HCT116 (cell line): ENCODE results near the gene TMEM54. TPM values are rescaled to one million over a fixed set of nuclear protein-coding genes. Genes with fewer than 3 reads are reported as not detected.

Experiments used
- ATAC-seq: fragments of 200-7000 bp; cut with Tn5 transposase; 2 replicates; pipeline ENCODE4 v1.9.1; 2020; ENCODE audit warnings: mild to moderate bottlenecking, moderate library complexity
- BruUV-seq: library from RNA; stranded (reverse); fragments of 400-500 nt; replicated peaks from 2 replicates; lab custom pipeline; 2021; lab: Mats Ljungman, UMichigan
- CTCF ChIA-PET: fragments of 300-600 bp; sonication (Branson Sonifier 250); formaldehyde crosslinking; loops from one replicate; lab custom pipeline; 2021; ENCODE audit warnings: antibody characterized with exemption; lab: Charles Lee
- POLR2A ChIA-PET: fragments of 300-600, 350-600 bp; sonication (Branson Sonifier 250); formaldehyde crosslinking; loops from one replicate; lab custom pipeline; 2021; ENCODE audit warnings: antibody characterized with exemption; lab: Charles Lee
- RAD21 ChIA-PET, 2 experiments: fragments of 300-600 bp; sonication (Branson Sonifier 250); formaldehyde crosslinking; loops; one replicate each; lab custom pipeline; 2023; ENCODE audit warnings: low total read pairs in 2 of 2; ENCODE audit not compliant: uncharacterized antibody in 2 of 2, unreplicated experiment in 2 of 2, low non-redundant PET in 1 of 2; lab: Charles Lee
- DNase-seq: peaks from one replicate; pipeline ENCODE4 v3.0.0-alpha.2; 2010; ENCODE audit warnings: low read depth, low spot score
- H2AFZ ChIP-seq: fragments of 200-600 bp; shearing (Covaris generic), sonication (generic); 2 replicates; pipeline ENCODE4 v1.6.1; 2017; ENCODE audit warnings: low read depth, mixed run types, mixed read lengths, antibody characterized with exemption, low read length; ENCODE audit not compliant: poor library complexity, severe bottlenecking
- H3K27ac ChIP-seq: 2 replicates; pipeline ENCODE4 v1.5.1; 2012; ENCODE audit warnings: low read depth, low read length
- H3K27me3 ChIP-seq: fragments of 200-600 bp; sonication (generic); 2 replicates; pipeline ENCODE4 v1.6.1; 2016; ENCODE audit warnings: mixed run types, low read length, mixed read lengths; ENCODE audit not compliant: insufficient read depth
- H3K36me3 ChIP-seq, 2 experiments: fragments of 200-500 bp in 1 of 2; fragments of 200-600 bp in 1 of 2; sonication (Bioruptor generic) in 1 of 2; sonication (generic) in 1 of 2; 2 replicates each; pipeline versions ENCODE4 v1.5.1 to v1.6.1; 2014 to 2016; ENCODE audit warnings: low read length in 2 of 2, inconsistent platforms in 1 of 2, mixed read lengths in 1 of 2, mixed run types in 1 of 2; ENCODE audit not compliant: insufficient read depth in 2 of 2, control insufficient read depth in 1 of 2
- H3K4me1 ChIP-seq, 2 experiments: fragments of 200-600 bp in 1 of 2; sonication (generic) in 1 of 2; 2 replicates each; pipeline versions ENCODE4 v1.5.1 to v1.6.1; 2012 to 2017; ENCODE audit warnings: low read length in 2 of 2, inconsistent platforms in 1 of 2, mild to moderate bottlenecking in 1 of 2, mixed read lengths in 1 of 2, mixed run types in 1 of 2, moderate library complexity in 1 of 2; ENCODE audit not compliant: insufficient read depth in 2 of 2, control insufficient read depth in 1 of 2
- H3K4me2 ChIP-seq: fragments of 200-600 bp; sonication (generic); 2 replicates; pipeline ENCODE4 v1.6.1; 2017; ENCODE audit warnings: mixed run types, low read length, mixed read lengths
- H3K4me3 ChIP-seq, 2 experiments: fragments of 200-600 bp in 1 of 2; sonication (generic) in 1 of 2; replicated peaks in 1 of 2; 2 replicates each; pipeline ENCODE4 v1.5.1; 2011 to 2016; ENCODE audit warnings: low read length in 2 of 2, control low read depth in 1 of 2, low read depth in 1 of 2, mild to moderate bottlenecking in 1 of 2, mixed read lengths in 1 of 2, mixed run types in 1 of 2
- H3K79me2 ChIP-seq: fragments of 200-600 bp; sonication (generic); 2 replicates; pipeline ENCODE4 v1.6.1; 2017; ENCODE audit warnings: mild to moderate bottlenecking, mixed run types, low read length, moderate library complexity, mixed read lengths; ENCODE audit not compliant: insufficient read depth
- H3K9ac ChIP-seq: fragments of 200-600 bp; sonication (generic); 2 replicates; pipeline ENCODE4 v1.6.1; 2016; ENCODE audit warnings: low read length, mixed read lengths
- H3K9me2 ChIP-seq: fragments of 200-600 bp; sonication (generic), shearing (Covaris generic); 2 replicates; pipeline ENCODE4 v1.6.1; 2017; ENCODE audit warnings: mixed run types, mild to moderate bottlenecking, moderate library complexity; ENCODE audit not compliant: insufficient read depth
- H3K9me3 ChIP-seq, 2 experiments: fragments of 200-500 bp in 1 of 2; fragments of 200-600 bp in 1 of 2; sonication (Bioruptor generic) in 1 of 2; sonication (generic) in 1 of 2; 2 replicates each; pipeline ENCODE4 v1.6.1; 2014 to 2017; ENCODE audit warnings: low read length in 2 of 2, mixed read lengths in 2 of 2, inconsistent platforms in 1 of 2, low read depth in 1 of 2, mild to moderate bottlenecking in 1 of 2, mixed run types in 1 of 2, moderate library complexity in 1 of 2; ENCODE audit not compliant: control insufficient read depth in 1 of 2, insufficient read depth in 1 of 2
- H4K20me1 ChIP-seq: fragments of 200-600 bp; sonication (generic), shearing (Covaris generic); 2 replicates; pipeline ENCODE4 v1.6.1; 2017; ENCODE audit warnings: mixed run types, mild to moderate bottlenecking, moderate library complexity; ENCODE audit not compliant: insufficient read depth
- CBX3 ChIP-seq: IDR thresholded peaks from 2 replicates; pipeline ENCODE4 v1.6.1; 2012; ENCODE audit warnings: low read depth
- CEBPB ChIP-seq: IDR thresholded peaks from 2 replicates; pipeline ENCODE4 v1.6.1; 2012; ENCODE audit warnings: low read depth
- ELF1 ChIP-seq: IDR thresholded peaks from 2 replicates; pipeline ENCODE4 v1.6.1; 2012; ENCODE audit warnings: low read depth, borderline replicate concordance
- EZH2 ChIP-seq: fragments of 200-600 bp; sonication (generic); IDR thresholded peaks from 2 replicates; pipeline ENCODE4 v1.6.1; 2017; ENCODE audit warnings: antibody characterized with exemption, mixed run types
- FOSL1 ChIP-seq: IDR thresholded peaks from 2 replicates; pipeline ENCODE4 v1.6.1; 2012; ENCODE audit warnings: low read depth
- JUND ChIP-seq: IDR thresholded peaks from 2 replicates; pipeline ENCODE4 v1.6.1; 2012
- POLR2AphosphoS5 ChIP-seq: IDR thresholded peaks from 2 replicates; pipeline ENCODE4 v1.6.1; 2011; ENCODE audit warnings: mild to moderate bottlenecking, low read depth, low read length, moderate library complexity
- RAD21 ChIP-seq: IDR thresholded peaks from 2 replicates; pipeline ENCODE4 v1.6.1; 2012; ENCODE audit warnings: low read depth, mild to moderate bottlenecking
- SP1 ChIP-seq: IDR thresholded peaks from 2 replicates; pipeline ENCODE4 v1.6.1; 2012; ENCODE audit warnings: low read depth
- YY1 ChIP-seq: IDR thresholded peaks from 2 replicates; pipeline ENCODE4 v1.6.1; 2011; ENCODE audit warnings: low read length, low read depth, moderate library complexity, mild to moderate bottlenecking; ENCODE audit not compliant: insufficient replicate concordance; ENCODE audit errors: extremely low read depth
- ZFX ChIP-seq: fragments of 450-650 bp; IDR thresholded peaks from 2 replicates; pipeline ENCODE4 v1.6.1; 2017
- ZNF274 ChIP-seq: fragments of 200-500 bp; sonication (Bioruptor generic); IDR thresholded peaks from 2 replicates; pipeline ENCODE4 v1.6.1; 2014; ENCODE audit warnings: mild to moderate bottlenecking, low read depth, low read length, inconsistent platforms
- intact Hi-C: fragments of 100-400 bp; cut with micrococcal nuclease; formaldehyde crosslinking; loops from 2 replicates; pipeline ENCODE4 v1.10.0; 2022
- total RNA-seq: library from RNA; stranded (reverse); gene quantifications from one replicate; pipeline ENCODE4 v1.2.1, GENCODE V29; 2021; ENCODE audit not compliant: unreplicated experiment
- TF ChIP-seq, protein P1 (sequence below): IDR thresholded peaks from 2 replicates; pipeline ENCODE4 v1.6.1; 2012; ENCODE audit warnings: low read depth
- TF ChIP-seq, protein P2 (sequence below): IDR thresholded peaks from 2 replicates; pipeline ENCODE4 v1.6.1; 2011; ENCODE audit warnings: mild to moderate bottlenecking, low read length, moderate library complexity; ENCODE audit not compliant: insufficient replicate concordance; ENCODE audit errors: extremely low read depth
- TF ChIP-seq, protein P3 (sequence below): IDR thresholded peaks from 2 replicates; pipeline ENCODE4 v1.6.1; 2012

TMEM54 gene
- total RNA-seq, 1 experiment from 2014 or later, result 121 TPM

DNA sequence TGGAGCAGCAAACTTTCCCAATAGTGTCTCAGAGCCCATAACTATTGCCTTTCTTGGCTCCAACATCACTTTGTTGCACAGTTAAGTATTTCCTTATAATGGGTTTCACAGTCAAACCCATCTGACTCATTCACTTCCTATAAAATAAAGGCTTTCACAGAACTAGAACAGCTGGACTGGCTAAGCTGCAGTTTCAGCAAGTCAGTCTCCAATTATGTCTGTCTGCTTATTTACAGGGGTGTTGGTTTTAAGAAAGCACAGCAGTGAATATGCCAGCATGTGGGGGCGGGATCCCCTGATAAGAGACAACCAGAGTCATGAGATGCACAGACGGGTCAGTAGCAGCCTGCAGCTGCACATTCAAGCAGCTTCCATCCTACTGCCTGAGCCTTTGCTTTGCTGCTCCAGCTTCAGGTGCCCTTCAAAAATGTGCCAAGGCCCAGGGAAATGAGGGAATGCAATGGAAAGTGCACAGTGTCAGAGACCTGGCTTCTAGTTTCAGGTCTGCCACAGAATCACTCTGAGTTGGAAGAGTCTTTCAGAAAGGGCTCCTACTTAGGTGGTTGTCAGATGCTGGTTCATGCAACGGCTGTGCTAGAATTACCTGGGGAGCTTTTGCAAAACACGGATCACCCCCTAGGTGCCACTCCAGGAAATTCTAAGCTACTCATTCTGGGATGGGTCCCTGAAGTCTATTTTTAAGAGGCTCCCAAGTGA is 38.6 kb upstream of the TMEM54 start (continued):
- TF ChIP-seq, protein P1, sequence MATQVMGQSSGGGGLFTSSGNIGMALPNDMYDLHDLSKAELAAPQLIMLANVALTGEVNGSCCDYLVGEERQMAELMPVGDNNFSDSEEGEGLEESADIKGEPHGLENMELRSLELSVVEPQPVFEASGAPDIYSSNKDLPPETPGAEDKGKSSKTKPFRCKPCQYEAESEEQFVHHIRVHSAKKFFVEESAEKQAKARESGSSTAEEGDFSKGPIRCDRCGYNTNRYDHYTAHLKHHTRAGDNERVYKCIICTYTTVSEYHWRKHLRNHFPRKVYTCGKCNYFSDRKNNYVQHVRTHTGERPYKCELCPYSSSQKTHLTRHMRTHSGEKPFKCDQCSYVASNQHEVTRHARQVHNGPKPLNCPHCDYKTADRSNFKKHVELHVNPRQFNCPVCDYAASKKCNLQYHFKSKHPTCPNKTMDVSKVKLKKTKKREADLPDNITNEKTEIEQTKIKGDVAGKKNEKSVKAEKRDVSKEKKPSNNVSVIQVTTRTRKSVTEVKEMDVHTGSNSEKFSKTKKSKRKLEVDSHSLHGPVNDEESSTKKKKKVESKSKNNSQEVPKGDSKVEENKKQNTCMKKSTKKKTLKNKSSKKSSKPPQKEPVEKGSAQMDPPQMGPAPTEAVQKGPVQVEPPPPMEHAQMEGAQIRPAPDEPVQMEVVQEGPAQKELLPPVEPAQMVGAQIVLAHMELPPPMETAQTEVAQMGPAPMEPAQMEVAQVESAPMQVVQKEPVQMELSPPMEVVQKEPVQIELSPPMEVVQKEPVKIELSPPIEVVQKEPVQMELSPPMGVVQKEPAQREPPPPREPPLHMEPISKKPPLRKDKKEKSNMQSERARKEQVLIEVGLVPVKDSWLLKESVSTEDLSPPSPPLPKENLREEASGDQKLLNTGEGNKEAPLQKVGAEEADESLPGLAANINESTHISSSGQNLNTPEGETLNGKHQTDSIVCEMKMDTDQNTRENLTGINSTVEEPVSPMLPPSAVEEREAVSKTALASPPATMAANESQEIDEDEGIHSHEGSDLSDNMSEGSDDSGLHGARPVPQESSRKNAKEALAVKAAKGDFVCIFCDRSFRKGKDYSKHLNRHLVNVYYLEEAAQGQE, result no peak
- TF ChIP-seq CEBPB, result no peak
- no peak for TF ChIP-seq FOSL1
- no peak for TF ChIP-seq ZNF274
- no peak for TF ChIP-seq ELF1

DNA sequence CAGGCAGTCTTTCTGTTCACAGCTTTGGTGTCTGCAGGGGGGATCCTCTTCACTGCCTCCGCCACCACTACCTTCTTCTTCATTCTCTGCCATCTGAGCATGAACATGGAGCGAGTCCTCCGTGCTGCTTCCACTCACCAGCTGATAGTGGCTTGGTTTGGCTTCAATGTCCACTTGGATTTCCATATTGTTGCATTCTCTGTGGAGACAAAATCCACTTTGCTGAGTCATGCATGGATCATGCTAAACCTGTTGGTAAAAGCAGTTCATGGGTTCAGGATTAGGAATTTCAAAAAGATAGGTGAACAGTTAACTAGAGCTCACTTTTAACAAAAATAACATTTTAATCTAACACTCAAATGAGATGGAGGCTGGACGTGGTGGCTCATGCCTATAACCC is 35.9 kb upstream of the TMEM54 start:
- ChIA-PET RAD21 (no interaction called here), POLR2A (no interaction called here), CTCF (no interaction called here)
- peaks cover 12 to 19% of the 10 kb centered on the region in 2 experiments; a peak in 3 of 4 replicates for H3K4me1 ChIP-seq
- H3K9ac ChIP-seq, result no peak overlapping the region
- H3K9me2 ChIP-seq, result no peaks in the 10 kb centered on the region
- DNase-seq (no peak), ATAC-seq (no peak)
- no TSS peak for BruUV-seq
- H3K27me3 ChIP-seq, result no peaks in the 10 kb centered on the region
- H3K4me3 ChIP-seq, result no peak overlapping the region
- H4K20me1 ChIP-seq, result no peaks in the 10 kb centered on the region
- H3K27ac ChIP-seq, result no peak overlapping the region
- intact Hi-C loops, result no loop called here
- H3K4me2 ChIP-seq, result no peak overlapping the region
- no peaks in the 10 kb centered on the region for H3K79me2 ChIP-seq
- H3K9me3 ChIP-seq, result no peaks in the 10 kb centered on the region
- no peak overlapping the region for H2AFZ ChIP-seq
- peaks cover 0 to 9% of the 10 kb centered on the region in 2 experiments; a peak in 2 of 4 replicates for H3K36me3 ChIP-seq
- TF ChIP-seq ZFX (no peak), CBX3 (no peak), JUND (no peak), ZNF274 (no peak), SP1 (no peak), POLR2AphosphoS5 (no peak), YY1 (no peak), FOSL1 (no peak), ELF1 (no peak), RAD21 (no peak), EZH2 (no peak)
- TF ChIP-seq, protein P1, result no peak
- TF ChIP-seq, protein P2, sequence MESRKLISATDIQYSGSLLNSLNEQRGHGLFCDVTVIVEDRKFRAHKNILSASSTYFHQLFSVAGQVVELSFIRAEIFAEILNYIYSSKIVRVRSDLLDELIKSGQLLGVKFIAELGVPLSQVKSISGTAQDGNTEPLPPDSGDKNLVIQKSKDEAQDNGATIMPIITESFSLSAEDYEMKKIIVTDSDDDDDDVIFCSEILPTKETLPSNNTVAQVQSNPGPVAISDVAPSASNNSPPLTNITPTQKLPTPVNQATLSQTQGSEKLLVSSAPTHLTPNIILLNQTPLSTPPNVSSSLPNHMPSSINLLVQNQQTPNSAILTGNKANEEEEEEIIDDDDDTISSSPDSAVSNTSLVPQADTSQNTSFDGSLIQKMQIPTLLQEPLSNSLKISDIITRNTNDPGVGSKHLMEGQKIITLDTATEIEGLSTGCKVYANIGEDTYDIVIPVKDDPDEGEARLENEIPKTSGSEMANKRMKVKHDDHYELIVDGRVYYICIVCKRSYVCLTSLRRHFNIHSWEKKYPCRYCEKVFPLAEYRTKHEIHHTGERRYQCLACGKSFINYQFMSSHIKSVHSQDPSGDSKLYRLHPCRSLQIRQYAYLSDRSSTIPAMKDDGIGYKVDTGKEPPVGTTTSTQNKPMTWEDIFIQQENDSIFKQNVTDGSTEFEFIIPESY, result no peak
- TF ChIP-seq, protein P3, sequence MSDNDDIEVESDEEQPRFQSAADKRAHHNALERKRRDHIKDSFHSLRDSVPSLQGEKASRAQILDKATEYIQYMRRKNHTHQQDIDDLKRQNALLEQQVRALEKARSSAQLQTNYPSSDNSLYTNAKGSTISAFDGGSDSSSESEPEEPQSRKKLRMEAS, result no peak
